Pulmonary artery endothelial cell (primary cell): ENCODE measurements around the gene SLCO1B1. TPM values are rescaled to one million over a fixed set of nuclear protein-coding genes. Genes with fewer than 3 reads are reported as not detected.
"Not testable (repeated sequence)": the region's sequence is repeated elsewhere in the genome, so short reads cannot be mapped to it uniquely, and the experiment has no call there.

Experiments used
- DNase-seq: peaks from one replicate; pipeline ENCODE4 v3.0.0-alpha.2; 2011; ENCODE audit warnings: low read depth, low spot score
- total RNA-seq: library from RNA; depleted of rRNA; stranded (reverse); fragments of >200 nt; gene quantifications from 2 replicates; pipeline ENCODE4 v1.2.3, GENCODE V29; 2014

Gene SLCO1B1, protein sequence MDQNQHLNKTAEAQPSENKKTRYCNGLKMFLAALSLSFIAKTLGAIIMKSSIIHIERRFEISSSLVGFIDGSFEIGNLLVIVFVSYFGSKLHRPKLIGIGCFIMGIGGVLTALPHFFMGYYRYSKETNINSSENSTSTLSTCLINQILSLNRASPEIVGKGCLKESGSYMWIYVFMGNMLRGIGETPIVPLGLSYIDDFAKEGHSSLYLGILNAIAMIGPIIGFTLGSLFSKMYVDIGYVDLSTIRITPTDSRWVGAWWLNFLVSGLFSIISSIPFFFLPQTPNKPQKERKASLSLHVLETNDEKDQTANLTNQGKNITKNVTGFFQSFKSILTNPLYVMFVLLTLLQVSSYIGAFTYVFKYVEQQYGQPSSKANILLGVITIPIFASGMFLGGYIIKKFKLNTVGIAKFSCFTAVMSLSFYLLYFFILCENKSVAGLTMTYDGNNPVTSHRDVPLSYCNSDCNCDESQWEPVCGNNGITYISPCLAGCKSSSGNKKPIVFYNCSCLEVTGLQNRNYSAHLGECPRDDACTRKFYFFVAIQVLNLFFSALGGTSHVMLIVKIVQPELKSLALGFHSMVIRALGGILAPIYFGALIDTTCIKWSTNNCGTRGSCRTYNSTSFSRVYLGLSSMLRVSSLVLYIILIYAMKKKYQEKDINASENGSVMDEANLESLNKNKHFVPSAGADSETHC
- total RNA-seq = not detected in 2 replicates

- DNase-seq = no peak
Measured at GRCh38 chr12:21130998-21131397, at the start of gene SLCO1B1. TSS of gene SLCO1B1 (plus strand) at chr12:21131194. CDS start at chr12:21141575, 10,381 bp downstream.

GRCh38 chr12:21084753-21085152 lies 46.2 kb upstream of the SLCO1B1 start:
- not testable (repeated sequence) for DNase-seq

GRCh38 chr12:21111732-21112131 lies 19.3 kb upstream of the SLCO1B1 start:
- DNase-seq = no peak

DNA sequence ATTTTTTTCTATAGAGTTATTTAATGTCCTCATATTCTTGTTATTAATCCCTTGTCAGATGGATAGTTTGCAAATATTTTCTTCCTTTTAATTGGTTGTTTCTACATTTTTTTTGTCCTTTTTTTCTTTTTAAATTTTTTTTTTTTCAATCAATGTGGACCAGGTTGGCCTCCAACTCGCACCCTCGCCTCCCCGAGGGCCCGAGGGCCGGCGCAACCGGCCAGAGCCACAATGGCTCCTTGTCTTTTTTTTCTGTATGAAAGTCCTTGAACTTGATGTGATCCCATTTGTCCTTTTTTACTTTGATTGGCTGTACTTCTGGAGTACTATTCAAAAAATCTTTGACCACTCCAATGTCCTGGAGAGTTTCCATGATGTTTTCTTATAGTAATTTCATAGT lies 17.7 kb upstream of the SLCO1B1 start:
- DNase-seq = no peak

- DNase-seq = no peak
Measured at GRCh38 chr12:21117995-21118394, 13.0 kb upstream of the SLCO1B1 start.

GRCh38 chr12:21118760-21119159 lies 12.2 kb upstream of the SLCO1B1 start:
- DNase-seq = no peak

DNA sequence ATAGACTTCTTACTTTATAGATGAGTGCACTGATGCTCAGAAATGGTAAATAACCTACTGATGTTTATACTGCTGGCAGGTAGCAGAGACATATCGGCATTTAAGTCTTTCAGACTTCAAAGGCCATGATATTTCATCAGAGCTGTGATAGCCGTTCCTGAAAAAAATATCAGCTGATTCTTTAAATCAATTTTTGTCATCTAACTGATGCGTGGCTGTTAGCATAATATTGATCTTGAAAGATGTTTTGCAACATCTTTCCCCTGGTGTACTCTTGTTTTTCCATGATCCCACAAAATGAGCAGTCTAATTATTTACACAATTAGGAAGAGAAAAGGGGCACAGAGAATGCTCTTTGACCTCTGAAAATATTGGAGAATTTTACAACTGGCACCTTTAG lies 1.6 kb upstream of the SLCO1B1 start:
- DNase-seq = no peak

- DNase-seq = no peak
Measured at GRCh38 chr12:21129906-21130305, 1.1 kb upstream of the SLCO1B1 start.

- DNase-seq = not testable (repeated sequence)
Measured at GRCh38 chr12:21137318-21137999, 6.5 kb downstream of the SLCO1B1 start.

DNA sequence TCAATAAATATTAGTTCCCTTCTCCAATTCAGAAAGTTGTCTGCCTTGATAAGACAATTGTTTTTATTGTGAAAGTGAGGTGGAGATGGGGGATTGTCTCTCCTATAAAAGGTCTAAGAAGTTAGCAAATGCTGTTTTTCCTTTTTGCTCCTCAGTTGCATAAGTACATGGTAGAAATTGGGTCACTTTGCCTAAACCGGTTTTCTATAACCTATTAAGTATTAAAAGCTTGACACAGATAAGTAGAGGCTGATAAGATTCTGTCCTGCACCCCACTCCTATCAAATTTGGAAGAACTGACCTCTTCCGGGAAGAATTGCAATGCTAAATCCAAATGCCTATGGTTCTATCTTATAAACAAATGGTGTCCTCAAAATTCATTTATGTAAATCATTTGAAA lies 7.0 kb downstream of the SLCO1B1 start:
- DNase-seq = no peak

DNA sequence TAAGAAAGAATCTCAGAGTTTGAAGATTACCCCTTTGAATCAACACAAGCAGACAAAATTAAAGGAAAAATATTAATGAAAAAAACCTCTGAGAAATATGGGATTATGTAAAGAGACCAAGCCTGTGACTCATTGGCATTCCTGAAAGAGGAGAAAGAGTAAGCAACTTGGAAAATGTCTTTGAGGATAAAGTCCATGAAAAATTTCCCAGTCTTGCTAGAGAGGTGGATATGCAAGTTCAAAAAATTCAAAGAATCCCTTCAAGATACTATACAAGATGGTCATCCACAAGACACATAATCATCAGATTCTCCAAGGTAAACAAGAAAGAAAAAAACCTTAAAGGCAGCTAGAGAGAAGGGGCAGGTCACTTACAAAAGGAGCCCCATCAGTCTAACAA lies 13.3 kb downstream of the SLCO1B1 start:
- no peak for DNase-seq

DNA sequence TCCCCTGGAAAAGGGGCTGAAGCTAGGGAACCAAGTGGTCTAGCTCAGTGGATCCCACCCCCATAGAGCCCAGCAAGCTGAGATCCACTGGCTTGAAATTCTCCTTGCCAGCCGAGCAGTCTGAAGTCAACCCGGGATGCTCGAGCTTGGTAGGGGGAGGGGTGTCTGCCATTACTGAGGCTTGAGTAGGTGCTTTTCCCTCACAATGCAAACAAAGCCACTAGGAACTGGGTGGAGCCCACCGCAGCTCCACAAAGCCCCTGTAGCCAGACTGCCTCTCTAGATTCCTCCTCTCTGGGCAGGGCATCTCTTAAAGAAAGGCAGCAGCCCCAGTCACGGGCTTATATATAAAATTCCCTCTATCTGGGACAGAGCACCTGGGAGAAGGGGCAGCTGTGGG lies 18.9 kb downstream of the SLCO1B1 start:
- DNase-seq = not testable (repeated sequence)

DNA sequence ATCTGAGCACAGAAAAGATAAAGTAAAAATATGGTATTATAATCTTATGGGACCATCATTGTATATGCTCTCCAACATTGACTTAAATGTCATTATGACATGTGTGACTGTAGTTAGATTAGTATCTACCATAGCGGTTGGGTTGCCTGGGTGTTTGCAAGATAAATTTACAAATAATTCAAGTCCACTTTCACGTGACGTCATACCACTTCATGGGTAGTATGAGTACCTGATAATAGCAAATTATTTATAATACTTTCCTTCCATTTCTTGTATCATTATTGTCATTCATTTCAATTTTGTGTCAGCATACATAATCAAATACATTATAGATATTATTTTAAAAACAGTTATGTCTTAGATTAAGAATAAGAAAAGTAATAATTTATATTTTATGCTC lies 20.2 kb downstream of the SLCO1B1 start:
- DNase-seq = no peak

DNA sequence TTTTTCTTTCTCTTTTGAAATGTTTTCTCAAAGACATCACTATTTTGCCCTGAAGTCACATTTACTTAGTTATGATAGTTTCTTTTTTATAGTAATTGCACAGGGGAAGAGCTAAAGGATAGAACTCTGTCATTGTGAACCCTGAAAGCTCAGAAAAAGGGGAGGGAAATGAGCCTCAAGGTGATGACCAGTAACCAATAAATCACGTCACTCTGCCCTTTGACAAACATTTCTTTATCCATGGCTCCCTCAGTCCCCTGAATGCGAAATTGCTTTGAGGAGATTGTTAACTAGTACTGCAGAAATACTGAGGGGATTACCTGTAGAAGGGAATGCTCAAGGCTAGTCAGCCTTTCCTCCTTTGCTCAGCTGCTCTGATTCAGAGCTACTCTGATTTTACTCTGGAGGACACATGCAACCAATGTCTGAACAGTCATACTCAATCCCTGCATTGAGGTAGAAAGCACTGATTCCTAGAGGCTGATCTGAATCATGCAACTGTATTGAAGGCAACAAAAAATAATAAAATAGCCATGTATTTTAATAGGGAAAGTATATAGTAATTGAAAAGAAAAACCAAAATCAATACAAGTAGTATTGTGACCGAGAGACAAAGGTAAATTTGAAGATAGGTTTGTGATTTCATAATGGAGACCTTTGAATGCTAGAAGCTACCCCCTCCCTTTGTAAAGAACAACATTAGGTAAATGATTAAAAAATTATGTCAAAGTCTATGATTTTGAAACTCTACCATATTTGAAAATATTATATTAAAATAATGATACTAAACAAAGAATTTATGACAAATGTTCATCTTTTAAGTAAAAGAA lies 24.7 kb downstream of the SLCO1B1 start:
- DNase-seq = no peak

GRCh38 chr12:21165048-21165447 lies 34.1 kb downstream of the SLCO1B1 start:
- DNase-seq = no peak

- peak; percentile 1 for DNase-seq
Measured at GRCh38 chr12:21169878-21170472, 39.0 kb downstream of the SLCO1B1 start.

DNA sequence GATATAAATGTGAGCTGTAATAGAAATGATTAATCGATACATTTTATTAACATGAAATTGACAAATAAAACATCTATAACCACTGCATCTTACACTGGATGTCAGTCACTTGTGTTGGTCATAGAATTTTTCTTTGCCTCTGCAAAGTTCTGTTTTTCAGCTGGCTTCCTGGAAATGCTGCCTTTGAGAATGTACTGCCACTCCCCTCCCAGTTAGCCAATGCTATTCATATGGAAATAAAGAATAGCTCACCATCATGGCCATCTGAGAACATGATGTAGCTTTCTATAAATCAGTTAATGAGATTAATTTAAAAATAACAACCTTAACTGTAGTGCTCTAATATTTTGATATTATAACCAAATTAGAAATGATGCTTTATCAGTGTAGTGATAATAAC lies 41.1 kb downstream of the SLCO1B1 start:
- DNase-seq = no peak

DNA sequence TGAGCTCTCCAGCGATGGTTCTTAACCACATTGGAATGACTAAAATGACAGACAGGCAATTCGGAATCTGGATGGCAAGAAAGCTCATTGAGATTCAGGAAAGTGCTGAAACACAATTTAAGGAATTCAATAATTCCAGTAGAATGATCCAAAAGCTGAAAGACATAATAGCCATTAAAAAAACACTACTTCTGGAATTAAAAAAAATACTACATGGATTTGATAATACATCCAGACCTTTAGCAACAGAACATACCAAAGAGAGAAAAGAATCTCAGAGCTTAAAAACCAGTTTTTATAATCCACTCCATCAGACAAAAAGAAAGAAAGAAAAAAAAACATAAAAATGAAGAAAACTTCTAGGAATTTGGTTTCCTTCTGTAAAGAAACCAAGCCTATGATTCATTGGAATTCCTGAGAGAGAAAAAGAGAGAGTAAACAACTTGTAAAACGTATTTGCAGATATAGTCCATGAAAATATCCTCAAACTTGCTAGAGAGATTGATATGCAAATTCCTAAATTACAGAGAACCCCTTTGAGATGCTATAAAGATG lies 52.8 kb downstream of the SLCO1B1 start:
- no peak for DNase-seq

GRCh38 chr12:21190016-21190415 lies 59.0 kb downstream of the SLCO1B1 start:
- no peak for DNase-seq

DNA sequence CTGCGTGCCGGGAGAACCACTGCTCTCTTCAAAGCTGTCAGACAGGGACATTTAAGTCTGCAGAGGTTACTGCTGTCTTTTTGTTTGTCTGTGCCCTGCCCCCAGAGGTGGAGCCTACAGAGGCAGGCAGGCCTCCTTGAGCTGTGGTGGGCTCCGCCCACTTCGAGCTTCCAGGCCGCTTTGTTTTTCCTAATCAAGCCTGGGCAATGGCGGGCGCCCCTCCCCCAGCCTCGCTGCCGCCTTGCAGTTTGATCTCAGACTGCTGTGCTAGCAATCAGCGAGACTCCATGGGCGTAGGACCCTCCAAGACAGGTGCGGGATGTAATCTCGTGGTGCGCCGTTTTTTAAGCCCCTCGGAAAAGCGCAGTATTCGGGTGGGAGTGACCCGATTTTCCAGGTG lies 83.4 kb downstream of the SLCO1B1 start:
- DNase-seq = not testable (repeated sequence)

GRCh38 chr12:21219206-21219605 lies 88.2 kb downstream of the SLCO1B1 start:
- DNase-seq = no peak
